NOMO-1 treated with DMSO at 0.1 percent for 48 hours (cell line): ENCODE measurements around the gene RNF223.

Source experiments
- DNase-seq: peaks from one replicate; lab custom pipeline; 2025; ENCODE audit not compliant: unreplicated experiment; lab: John Stamatoyannopoulos, UW

The RNF223 gene

GRCh38 chr1:1073743-1074587 is at the start of gene RNF223:
Gene RNF223, minus strand, starts transcription at chr1:1074306. Its CDS starts 1,740 bp downstream, at chr1:1072566.
- DNase-seq, result no peak

DNA sequence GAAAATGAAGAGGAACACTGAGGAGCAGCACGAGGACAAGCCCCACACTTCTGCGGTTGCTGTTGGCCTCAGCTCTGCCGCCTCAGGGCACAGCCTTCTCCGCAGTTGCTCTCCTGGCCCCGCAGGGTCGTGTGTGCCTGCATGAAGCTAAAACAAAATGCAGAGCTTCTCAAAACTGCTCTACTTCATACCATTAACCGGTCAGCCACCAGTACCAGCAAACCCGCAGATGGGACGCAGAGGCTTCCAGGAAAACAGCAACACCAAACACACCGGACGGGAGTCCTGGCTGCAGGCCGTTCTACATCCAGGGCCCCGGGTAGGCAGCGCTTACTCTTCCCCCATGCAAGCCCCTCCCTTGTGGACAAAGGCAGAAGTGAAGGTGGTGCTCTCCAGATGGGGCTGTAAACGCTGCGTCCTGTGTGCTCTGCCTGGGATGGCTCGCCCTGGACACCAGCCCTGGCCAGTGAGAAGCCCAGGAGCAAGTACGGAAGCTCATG is 48.9 kb upstream of the RNF223 start:
- peak; percentile 21 for DNase-seq

- DNase-seq, result peak; percentile 62
Observed at GRCh38 chr1:1122078-1122811, 48.1 kb upstream of the RNF223 start.

GRCh38 chr1:1121611-1122077 is 47.5 kb upstream of the RNF223 start:
- DNase-seq, result no peak

DNA sequence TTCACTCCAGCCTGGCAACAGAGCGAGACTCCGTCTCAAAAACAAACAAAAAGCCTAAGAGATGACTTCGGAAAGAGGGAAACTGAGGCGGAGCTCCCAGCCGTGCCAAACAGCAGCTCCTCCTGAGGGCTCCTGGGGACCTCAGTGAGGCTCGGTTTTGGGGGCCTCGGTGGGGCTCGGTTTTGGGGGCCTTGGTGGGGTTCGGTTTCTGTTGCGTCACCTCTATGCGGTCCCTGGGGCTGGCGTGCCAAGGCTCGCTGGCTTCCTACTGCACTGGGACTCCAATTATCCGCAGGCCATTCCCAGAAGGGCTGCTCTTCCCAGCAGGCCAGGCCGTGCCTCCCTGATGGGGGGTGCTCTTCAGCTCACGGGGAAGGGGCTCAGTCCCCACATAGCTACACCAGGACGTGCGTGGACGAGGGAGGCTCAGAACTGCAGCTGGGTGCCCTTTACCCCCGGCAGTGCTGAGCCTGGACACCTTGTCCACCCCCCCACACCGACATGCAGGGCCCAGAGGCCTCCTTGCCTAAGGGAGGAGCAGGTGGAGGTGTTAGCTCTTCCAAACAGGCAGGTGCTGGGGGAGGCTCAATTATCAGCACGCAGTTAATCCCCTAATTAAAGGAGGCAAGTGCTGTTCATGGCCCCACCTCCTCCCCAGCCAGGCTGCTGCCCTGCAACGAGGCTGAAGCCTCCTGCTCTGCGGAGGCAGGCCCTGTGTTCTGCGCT is 46.9 kb upstream of the RNF223 start:
- DNase-seq, result no peak

GRCh38 chr1:1120096-1120495 is 46.0 kb upstream of the RNF223 start:
- no peak for DNase-seq

GRCh38 chr1:1119272-1119890 is 45.3 kb upstream of the RNF223 start:
- DNase-seq, result no peak

DNA sequence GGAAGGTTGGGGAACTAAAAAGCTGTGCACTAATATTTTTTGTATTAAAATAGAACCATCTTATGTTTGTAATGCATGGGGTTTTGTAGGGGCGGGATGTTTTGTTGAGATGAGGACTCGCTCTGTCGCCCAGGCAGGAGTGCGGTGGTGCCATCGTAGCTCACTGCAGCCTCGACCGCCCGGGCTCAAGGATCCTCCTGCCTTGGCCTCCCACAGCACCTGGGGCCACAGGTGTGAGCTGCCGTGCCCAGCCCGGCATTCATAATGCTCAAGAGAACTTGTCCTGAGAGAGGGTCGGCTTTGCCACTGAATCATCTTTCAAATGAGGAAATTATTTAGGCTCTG is 44.7 kb upstream of the RNF223 start:
- DNase-seq, result no peak

DNA sequence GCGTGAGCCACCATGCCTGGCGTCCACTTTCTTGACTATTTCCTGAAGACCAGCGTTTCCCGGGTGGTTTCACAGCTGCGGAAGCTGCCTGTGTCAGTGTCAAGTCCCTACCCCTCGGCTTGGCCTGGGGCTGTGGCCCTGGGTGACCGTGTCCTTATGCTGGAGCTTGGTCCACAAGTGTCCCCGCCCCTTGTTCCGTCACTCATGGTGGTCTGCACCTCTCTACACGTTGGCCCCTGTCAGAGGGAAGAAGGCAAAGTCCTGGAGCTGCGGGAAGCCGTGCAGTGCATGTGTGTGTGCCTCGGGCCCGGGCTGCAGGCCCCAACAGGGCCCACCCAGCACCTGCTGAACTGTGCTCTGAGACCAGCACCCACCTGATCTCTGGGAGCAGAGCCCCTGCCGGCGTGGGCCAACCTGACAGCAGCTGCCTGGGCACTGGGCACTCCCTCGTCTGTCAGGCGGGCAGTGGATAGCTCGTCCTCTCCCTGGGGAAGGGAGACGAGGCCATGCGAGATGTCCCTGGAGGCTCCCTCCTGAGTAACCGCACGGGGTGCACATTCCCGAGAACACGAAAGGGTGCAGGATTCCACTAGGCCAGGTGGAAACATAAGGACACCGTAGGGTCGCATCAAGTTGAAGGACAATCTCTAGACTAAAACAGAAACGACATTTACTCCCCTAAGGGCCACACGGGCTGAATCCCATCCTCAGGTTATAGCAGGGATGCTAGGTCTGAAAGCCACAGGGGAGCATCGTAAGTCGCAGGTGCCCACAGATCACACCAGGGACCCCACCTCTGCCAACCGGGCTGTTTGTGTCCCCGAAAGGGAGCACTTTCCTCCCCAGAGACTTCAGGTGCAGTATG is 44.1 kb upstream of the RNF223 start:
- no peak for DNase-seq

GRCh38 chr1:1117469-1117831 is 43.3 kb upstream of the RNF223 start:
- peak; percentile 36 for DNase-seq

GRCh38 chr1:1116701-1117468 is 42.8 kb upstream of the RNF223 start:
- no peak for DNase-seq

DNA sequence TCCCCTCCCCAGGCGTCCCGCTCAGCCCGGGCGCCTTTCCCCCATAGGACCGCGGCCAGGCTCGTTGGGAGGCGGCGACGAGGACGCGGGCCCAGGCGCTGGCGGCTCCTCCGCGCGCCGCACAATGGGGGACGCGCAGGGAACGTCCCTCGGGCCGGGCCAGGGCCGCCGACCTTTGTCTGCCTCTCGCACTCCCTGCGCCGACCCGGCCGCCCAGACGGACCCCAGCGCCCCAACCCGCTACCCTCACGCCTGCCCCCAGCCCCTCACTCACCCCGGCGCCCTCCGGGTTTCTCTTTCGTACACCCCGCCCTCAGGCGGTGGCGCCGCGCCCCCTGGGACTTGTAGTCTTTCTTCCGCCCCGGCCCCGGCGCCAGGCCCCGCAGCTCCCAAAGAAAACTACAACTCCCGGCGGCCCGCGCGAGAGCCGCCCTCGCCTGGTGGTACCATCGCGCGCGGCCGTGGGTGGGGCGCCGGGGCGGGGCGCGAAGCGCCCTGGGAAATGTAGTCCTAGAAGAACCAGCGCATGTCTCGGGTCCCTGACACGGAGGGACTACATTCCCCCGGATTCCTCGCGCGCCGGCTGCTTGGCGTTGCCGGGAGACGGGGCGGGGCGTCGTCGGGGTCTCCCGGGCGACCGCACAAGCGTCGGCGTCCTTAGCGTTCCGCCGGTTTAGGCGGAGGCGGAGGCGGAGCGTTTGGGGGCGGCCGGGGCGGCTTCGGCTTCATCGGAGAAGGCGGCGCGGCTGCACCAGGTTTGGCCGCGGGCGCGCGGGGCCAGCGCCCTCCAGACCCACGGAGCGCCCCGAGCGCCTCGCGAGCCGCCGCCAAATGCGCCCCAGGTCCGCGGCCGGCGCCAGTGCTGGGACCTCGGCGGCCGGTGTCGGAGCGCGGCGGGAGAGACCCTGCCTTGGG is 41.9 kb upstream of the RNF223 start, which contains the start of gene C1orf159:
Gene C1orf159, minus strand, starts transcription at position 304 of the 915 bp plus-strand sequence. CDS start 24,546 bp downstream, outside the sequence.
- DNase-seq, result peak; percentile 95

GRCh38 chr1:1115136-1115785 is 41.2 kb upstream of the RNF223 start:
- no peak for DNase-seq

GRCh38 chr1:1114431-1114830 is 40.3 kb upstream of the RNF223 start:
- DNase-seq, result no peak

DNA sequence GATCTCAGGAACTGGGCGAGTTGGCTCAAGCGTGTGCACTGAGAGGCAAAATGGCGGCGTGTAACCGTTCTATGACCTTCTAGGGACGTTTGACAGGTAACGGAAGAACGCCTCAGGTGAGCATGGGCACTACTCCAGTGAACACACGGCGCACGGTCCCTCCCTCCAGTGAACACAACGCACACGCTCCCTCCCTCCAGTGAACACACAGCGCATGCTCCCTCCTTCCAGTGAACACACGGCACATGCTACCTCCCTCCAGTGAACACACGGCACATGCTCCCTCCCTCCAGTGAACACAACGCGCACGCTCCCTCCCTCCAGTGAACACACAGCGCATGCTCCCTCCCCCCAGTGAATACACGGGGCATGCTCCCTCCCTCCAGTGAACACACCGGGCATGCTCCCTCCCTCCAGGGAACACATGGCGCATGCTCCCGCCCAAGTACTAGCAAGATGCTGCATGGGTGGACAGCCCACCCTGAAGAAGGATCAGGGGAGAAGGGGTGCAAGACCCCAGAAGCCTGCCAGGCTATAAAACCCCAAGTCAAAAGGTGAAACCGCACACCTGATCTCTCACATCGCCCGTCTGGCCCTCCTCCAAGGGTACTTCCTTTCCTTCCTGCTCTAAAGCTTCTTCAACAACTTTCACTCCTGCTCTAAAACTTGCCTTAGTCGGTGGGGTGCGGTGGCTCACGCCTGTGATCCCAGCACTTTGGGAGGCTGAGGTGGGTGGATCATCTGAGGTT is 38.3 kb upstream of the RNF223 start:
- DNase-seq, result no peak

- DNase-seq, result no peak
Observed at GRCh38 chr1:1111516-1112236, 37.6 kb upstream of the RNF223 start.
